SK-MEL-5 (cell line): Measurements from ENCODE around the gene NKAIN2. TPM values are rescaled to one million over a fixed set of nuclear protein-coding genes. Genes with fewer than 3 reads are reported as not detected.

Experiments
- DNase-seq: peaks from one replicate; pipeline ENCODE4 v3.0.0-alpha.2; 2016; ENCODE audit warnings: low read depth, low spot score
- in situ Hi-C: cut with HindIII; loops from 2 replicates; pipeline ENCODE4 v1.10.0; 2016; ENCODE audit warnings: low sequenced_read_pairs, high pct_unique_total_duplicates, low pct_unique_long_range_greater_than_20kb
- total RNA-seq: library from RNA; depleted of rRNA; stranded (reverse); fragments of >200 nt; shearing (Covaris generic); gene quantifications from 2 replicates; pipeline ENCODE4 v1.2.3, GENCODE V29; 2014

NKAIN2 gene
- total RNA-seq, 1 experiment from 2014 or later = not detected

DNA sequence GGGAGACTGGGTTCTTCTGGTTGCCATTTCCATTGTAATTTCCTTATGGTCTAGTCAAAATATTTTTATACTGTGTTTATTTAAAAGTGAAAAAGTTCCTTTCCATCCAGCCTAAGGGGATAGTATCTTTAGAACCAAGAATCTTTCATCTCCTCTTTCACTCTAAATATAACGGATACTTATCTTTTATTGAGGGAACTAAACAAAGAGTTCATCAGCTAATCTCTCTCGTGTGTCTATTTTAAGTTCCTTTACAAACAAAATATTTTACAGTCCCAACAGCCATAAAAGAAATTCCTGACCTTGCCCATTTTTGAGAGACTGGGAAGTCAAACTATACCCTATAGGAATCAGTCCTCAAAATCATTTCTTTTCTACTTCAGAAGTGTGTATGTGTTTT lies 232.7 kb downstream of the NKAIN2 start:
- no peak for DNase-seq

DNA sequence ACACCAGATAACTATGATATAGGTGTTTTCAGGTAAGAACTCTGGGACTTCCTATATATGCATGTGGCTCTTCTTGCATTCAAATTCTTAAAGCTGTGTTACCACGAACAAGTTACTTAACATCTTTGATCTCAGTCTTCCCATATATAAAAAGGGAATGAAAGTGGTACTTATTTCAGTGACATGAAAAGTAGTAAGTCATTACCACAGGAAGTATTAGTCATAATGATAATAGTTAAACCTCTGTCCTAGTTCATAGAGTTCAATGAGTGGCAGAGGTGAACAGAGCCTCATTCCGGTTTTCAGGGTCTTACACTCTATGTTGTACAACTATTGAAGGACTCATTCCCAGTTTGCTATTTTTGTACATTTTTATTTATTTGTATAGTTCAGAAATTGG lies 237.0 kb downstream of the NKAIN2 start:
- DNase-seq = no peak
- in situ Hi-C loops = no loop called here

More for the DNA sequence above, 232.7 kb downstream of the NKAIN2 start:
- in situ Hi-C loops = no loop called here

DNA sequence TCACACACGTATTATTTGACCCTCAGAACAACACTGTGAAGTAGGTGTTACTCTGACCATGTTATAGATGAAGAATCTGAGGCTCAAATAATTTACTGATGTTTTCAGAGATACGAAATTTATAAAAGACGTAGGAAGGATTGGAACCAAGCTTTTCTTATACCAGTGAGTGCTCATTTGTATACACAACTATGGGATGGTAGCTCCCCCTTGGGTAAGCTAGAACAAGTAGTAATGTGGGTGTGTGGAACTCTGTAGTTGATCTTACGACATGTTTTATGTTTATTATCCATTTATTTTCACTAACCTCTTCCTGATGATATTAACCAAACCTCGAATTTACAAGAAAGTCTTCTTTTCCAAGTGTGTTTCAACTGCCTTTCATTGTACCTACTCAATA lies 248.5 kb downstream of the NKAIN2 start:
- DNase-seq = no peak
- in situ Hi-C loops = no loop called here

DNA sequence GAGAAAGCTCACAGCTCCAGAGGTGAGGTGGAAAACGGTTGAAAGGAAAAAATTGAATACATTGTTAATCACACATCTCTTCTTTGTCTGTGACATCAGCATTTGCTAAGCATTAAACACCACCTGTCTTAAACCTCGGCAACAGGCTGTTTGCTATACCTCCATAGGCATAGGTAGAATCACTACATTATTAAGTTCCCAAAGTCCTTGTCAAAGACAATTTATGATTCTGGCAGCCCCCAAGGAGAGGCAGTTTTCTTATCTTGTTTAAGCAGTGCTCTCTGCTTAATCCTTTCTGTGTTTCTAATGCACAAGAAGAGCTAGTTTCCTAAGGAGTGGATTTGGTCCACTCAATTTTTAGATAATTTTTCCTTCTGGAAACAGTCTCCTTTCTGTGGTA lies 249.7 kb downstream of the NKAIN2 start:
- no peak for DNase-seq
- in situ Hi-C loops = no loop called here

DNA sequence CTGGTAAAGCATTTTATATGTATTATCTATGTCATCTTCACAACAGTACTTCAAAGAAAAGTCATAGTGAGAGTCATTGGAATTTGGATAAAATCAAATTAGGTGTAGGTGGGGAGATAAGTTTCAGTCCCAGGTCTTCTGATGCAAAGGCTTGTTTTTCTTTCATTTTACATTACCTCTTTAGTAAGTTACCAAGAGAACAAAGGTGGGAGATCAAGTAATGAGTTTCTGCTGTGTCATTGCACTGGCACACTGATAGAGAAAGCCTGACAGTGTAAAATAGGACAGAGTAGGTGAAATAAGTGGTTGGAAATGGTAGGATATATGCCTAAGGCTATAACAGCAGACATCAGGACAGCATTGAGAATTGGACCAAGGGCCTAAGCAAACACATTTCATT lies 250.4 kb downstream of the NKAIN2 start:
- DNase-seq = no peak
- in situ Hi-C loops = no loop called here

DNA sequence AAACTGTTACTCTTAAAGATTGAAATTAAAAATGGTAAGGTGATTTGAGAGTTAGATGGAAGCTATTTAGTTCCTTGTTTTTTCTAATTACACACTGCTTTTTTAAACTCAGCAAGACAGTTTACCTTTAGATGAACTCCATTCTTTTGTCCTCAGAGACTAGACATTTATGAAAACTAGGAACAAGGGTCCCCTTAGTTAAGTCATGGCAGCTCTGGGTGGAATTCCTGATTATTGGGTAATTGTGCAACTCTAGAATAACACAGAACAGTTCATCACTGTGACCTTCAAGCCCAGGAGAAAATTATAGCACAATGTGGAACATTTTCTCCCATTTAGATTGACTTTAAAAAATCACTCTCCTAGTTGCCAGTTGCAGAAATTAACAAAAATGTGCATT lies 251.7 kb downstream of the NKAIN2 start:
- in situ Hi-C loops = no loop called here
- no peak for DNase-seq

DNA sequence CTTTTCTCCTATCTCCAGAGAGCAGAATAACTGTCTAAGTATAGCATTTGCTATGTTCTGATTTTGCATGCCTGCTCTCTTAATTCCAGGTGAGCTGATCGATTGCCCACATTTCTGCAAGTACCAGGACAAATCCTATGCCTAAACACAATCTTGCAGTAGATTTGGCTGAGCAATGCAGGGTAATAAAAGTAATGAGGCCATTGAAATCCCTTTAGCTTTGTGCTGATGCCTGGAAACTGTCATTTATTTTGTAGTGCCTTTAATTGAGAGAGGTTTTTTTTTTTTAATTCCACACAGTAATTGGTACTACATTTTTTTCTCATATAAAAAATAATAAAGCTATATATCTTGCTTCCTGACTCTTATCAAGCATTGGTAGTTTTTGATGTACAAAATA lies 252.3 kb downstream of the NKAIN2 start:
- in situ Hi-C loops = no loop called here
- no peak for DNase-seq

DNA sequence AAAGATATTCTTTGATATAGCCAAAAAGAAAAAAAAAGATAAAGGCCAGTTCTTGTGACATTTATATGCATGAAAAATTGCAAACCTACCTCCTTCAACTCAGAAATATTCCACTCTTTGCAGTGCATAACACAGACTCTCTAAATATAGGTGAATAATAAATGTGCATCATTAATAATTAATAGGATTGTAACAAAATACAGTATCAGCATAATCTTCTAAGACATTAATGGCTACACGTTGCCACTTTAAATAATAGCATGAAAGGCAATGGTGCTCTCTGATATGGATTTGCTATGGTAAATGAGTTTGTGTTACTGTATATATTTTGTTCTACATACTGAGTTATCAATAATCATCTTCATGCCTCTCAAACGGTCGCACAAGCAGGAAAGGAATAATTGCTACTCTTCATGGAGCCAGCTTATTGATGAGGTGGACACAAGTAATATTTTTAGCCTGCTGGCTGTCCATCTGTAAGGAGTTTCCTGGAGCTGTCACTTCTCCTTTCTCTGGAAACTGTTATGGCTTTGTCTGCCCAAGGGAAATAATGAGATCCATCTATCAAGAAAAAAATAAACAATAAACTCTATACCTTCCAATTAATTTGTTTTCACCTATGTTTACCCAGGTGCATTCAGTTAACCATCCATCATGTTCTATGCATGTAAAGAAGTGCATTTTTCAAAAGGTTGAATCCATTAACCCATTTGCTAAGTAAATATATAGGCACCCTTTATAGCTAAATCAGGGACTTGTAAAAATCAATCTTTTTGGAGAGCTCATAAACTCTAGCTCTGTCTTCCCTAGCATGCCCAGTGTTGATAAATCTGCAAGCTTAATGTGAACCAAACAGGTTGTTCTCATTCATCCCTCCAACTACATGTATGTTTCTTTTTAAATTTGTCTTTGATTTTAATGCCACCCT lies 253.0 kb downstream of the NKAIN2 start:
- in situ Hi-C loops = no loop called here

DNA sequence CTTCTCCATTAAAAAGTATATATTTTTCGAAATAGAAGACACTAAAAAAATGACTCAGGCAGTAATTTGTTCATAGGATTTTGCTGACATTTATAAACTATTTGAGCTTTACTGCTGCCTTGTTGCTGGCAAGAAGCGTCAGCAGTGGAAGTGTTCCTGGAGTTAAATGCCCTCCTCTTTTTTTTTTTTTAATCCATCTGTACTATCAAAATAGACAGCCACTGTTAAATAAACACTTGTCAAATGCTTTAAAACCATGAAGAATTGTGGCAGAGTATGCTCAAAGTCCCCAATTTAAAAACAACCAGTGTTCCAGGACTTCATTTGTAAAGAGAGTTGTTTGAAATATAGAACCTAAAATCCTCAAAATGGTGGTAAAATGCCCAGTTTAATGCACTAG lies 253.8 kb downstream of the NKAIN2 start:
- in situ Hi-C loops = no loop called here
- DNase-seq = no peak

More for the DNA sequence above, 253.0 kb downstream of the NKAIN2 start:
- DNase-seq = no peak

DNA sequence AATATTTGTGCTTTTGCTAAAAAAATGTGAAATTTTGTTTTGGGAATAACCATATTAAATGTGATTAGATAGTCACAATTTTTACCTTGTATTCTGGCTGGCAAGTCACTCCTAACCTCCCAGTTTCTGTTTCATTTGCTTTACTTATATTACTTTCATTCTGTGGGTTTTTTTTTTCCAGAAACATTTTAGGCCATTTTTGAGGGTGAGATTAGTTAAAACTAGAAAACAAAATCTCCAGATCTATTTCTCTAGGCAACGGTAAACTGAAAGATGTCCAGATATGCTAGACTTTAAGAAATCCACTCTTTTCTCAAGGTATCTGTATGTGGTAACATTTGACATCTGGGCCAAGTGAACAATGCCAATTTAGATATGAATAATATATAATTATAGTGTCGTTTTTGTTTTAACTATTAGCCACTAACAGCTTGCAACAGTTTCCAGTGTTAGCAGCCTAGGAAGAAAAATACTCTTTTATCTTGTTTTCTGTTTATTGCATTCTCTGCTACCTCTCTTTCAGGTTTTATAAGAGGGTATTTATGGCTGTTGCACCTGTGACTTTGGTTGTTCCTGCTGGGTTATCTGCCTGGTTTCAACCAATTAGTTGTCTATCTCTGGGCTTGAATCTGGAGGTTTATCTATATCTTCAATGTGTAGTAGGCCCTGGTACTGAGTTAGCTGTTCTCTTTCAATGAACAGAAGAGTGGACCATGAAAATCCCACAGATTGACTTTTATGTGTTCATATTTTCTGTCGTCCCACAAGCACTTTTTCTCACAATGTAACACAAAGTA lies 260.9 kb downstream of the NKAIN2 start:
- in situ Hi-C loops = no loop called here
- DNase-seq = no peak

DNA sequence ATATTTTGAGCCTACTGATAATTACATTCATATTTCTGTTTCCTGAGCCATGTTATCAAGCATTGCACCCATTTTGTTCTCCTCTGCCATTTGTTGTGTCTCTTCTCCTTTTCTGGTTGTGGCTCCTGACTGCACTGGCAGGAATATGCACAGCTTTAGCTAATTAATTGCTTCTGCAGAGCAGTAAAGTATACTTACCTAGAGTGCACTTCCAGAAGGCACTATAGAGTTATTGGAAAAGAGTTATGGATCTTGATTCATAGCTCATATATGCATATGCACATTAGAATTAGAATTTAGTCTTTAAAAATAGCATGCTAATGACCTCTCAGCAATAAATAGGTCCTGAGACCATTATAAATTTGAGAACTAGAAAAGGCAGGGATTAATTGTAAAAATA lies 262.6 kb downstream of the NKAIN2 start:
- in situ Hi-C loops = no loop called here
- DNase-seq = no peak

DNA sequence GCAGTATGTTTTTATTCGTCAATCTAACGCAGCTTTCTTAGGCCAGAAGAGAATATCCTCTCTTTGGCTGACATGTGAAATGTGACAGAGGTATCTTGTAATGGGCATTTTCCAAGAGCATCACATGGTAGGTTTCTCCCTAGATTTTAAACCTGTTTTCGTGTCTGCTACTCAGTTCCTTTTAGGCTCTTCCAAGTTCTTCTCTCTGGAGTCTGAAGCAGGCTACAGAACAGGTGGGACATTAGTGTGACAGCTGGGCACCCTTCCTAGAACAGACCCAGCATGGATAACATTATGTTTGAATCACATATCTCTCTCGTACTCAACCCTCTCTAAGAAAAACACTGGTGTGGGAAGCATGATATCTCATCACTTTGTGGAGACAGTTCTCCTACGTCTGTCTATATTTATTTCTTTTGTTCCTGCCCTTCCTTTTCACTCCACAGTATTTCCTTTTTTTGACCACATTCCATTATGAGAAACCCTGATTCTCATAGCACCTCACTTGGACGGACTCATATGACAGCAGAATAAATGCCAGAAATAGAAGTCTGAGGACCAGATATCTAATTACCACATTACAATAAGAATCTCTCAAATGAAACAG lies 263.4 kb downstream of the NKAIN2 start:
- DNase-seq = no peak
- in situ Hi-C loops = no loop called here

DNA sequence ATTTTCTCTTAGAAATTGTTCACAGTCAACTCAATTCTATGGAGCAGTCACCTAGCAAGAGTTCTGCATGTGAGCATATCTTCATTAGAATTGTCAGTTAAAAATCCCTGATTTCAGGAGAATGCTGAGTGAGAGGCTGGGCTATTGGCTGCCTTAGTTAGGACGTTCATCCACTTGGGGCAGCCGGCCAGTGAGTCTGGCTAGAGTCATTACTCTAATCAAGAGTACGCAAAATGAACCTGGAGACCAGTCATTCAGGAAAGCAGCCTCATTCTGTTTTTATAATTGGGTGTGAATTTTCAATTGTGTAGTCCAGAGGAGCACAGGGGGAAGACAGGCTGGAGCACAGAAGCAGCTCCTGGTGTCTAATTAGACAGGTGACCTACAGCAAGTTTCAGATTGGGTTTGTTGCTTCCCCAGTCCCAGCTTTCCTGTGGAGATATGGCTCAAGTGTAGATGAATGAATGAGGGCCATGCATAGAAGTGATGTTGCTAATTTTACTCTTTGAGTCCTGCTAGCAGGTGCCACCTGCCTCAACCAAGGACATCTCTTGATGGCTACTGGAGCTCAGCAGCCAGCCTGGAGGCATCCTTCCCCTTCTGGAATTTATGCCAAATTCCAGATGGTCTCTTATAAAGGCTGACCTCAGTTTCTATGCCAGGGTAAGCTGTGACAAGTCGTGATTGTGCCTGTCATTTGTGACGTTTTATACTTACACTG lies 265.7 kb downstream of the NKAIN2 start:
- in situ Hi-C loops = no loop called here
- DNase-seq = no peak

DNA sequence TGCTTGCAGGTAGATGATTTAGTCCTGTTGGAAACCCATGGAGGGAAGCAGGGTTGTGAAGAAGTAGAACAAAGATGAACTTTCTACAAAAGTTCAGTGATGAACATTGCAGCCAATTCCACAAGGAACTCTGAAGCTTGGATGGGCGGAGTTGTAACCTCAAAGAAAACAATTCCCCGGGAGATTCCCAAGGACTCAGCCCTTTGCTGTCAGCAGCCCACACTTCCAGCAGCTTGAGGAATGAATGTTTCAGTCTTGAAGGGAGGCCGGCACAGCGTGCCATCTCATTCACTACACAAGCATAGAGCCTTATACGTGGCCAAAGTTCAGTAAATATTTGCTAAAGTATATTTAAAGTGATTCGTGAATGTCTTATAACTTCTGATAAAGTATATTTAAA lies 269.4 kb downstream of the NKAIN2 start:
- DNase-seq = no peak
- in situ Hi-C loops = no loop called here

DNA sequence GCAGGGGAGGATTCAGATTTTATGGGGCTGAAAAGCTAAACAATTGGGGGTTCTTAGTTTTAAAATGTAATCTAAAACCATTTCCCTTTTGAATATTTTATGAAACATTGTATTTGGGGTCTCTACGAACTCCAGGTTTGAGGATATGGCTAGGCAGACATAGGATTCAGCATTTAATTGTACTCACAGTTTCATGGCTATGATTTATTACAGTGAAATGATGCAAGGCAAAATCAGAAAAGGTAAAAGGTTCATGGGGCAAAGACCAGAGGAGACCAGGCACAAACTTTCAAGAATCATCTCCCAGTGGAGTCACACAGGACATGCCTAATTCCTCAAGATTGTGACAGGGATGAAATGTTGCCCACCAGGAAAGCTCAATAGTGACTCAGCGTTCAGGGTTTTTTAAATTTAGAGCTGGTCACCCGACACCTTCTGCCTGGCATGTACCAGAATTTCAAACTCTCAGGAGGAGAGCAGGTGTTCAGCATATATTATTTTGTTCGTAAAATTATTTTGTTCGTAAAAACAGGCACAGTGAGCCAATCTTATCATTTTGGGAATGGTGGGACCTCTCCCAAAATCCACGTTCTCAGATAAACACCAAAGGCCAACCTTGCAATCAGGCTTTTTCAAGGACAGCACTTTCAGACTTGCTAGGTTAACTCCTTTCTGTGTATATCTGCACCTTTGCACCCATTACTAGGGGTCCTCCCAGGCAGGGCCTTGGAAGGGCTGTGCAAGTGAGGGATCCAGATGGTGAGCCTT lies 270.3 kb downstream of the NKAIN2 start:
- no peak for DNase-seq
- in situ Hi-C loops = no loop called here

DNA sequence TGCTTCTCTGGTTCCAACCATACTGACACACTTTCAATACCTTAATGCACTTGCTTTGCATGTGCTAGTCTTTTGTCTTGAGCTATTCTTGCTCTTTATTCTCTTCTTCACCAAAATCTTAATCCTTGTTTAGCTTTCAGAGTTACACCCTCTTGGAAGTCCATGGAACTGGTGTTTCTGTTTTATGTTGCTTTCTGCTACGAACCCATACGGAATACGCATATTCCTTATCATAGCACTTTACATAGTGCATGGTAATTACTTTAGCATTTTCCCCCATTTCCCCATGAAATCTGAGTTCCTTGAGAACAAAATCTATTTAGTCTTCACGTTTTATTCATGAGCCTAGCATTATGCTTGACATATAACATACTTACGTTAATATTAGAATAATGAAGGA lies 270.9 kb downstream of the NKAIN2 start:
- in situ Hi-C loops = no loop called here
- no peak for DNase-seq

DNA sequence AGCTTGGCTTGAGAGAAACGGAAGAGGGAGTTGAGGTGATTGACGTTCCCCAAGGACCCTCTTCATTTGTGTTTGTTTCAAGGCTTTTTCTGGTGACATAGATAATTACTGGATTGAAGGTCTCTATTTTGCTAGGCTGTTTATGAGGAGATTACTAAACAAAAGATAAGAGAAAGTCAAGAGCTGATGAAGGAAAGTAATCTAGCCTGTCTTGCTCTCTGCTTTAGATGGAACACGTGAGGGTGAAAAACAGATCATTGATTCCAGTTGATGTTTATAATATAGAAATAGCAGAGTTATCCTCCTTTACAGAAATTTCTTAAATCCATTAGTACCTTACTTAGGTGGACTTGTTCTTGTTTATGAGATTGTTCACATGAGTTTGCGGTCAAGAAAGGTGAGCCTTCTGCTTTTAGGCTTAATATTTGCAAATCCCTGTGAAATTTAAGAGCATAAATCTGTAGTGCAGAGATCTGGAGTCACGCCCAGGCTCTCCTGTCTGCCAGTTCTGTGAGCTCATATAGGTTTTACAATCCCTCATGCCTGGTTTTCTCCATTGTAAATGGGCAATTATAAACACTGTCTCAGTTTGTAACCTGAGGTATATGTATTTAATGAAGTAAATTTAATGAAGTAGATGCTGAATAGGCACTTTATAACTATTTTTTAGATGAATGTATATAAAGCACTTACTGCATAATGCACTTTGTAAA lies 272.8 kb downstream of the NKAIN2 start:
- in situ Hi-C loops = no loop called here
- DNase-seq = no peak
